Measurements from ENCODE around the gene SHLD1.
A peak's percentile ranks its signal among the peaks of the same experiment; 100 is the strongest.
"Not testable (repeated sequence)": the region's sequence is repeated elsewhere in the genome, so short reads cannot be mapped to it uniquely, and the experiment has no call there.

The SHLD1 gene

GRCh38 chr20:5781367-5781766, 31.2 kb downstream of the SHLD1 start:
- not testable (repeated sequence) for DNase-seq (ENCODE audit: low spot score)

GRCh38 chr20:5781798-5782750, 31.9 kb downstream of the SHLD1 start:
- DNase-seq (ENCODE audit: low spot score) = no peak

GRCh38 chr20:5784735-5785134, 34.5 kb downstream of the SHLD1 start:
- DNase-seq (ENCODE audit: low spot score) = no peak

- DNase-seq (ENCODE audit: low spot score) = no peak
Measured at GRCh38 chr20:5785146-5785545, 34.9 kb downstream of the SHLD1 start.

- no peak for DNase-seq (ENCODE audit: low spot score)
Measured at GRCh38 chr20:5786930-5787795, 37.0 kb downstream of the SHLD1 start.

- no peak for DNase-seq (ENCODE audit: low spot score)
Measured at GRCh38 chr20:5787796-5788165, 37.6 kb downstream of the SHLD1 start.

- DNase-seq (ENCODE audit: low spot score) = peak; percentile 88
Measured at GRCh38 chr20:5788385-5788895, 38.2 kb downstream of the SHLD1 start.

- DNase-seq (ENCODE audit: low spot score) = no peak
Measured at GRCh38 chr20:5789827-5790226, 39.6 kb downstream of the SHLD1 start.

- DNase-seq (ENCODE audit: low spot score) = no peak
Measured at GRCh38 chr20:5793916-5794315, 43.7 kb downstream of the SHLD1 start.

GRCh38 chr20:5796331-5797040, 46.3 kb downstream of the SHLD1 start:
- no peak for DNase-seq (ENCODE audit: low spot score)

- DNase-seq (ENCODE audit: low spot score) = no peak
Measured at GRCh38 chr20:5797165-5797564, 47.0 kb downstream of the SHLD1 start.

- DNase-seq (ENCODE audit: low spot score) = no peak
Measured at GRCh38 chr20:5797843-5798462, 47.8 kb downstream of the SHLD1 start.

- DNase-seq (ENCODE audit: low spot score) = not testable (repeated sequence)
Measured at GRCh38 chr20:5803754-5804303, 53.6 kb downstream of the SHLD1 start.

- no peak for DNase-seq (ENCODE audit: low spot score)
Measured at GRCh38 chr20:5806457-5807263, 56.5 kb downstream of the SHLD1 start.

GRCh38 chr20:5807431-5807830, 57.2 kb downstream of the SHLD1 start:
- DNase-seq (ENCODE audit: low spot score) = no peak

- DNase-seq (ENCODE audit: low spot score) = no peak
Measured at GRCh38 chr20:5808901-5809300, 58.7 kb downstream of the SHLD1 start.

- no peak for DNase-seq (ENCODE audit: low spot score)
Measured at GRCh38 chr20:5809495-5809894, 59.3 kb downstream of the SHLD1 start.

GRCh38 chr20:5810800-5811422, 60.7 kb downstream of the SHLD1 start:
- no peak for DNase-seq (ENCODE audit: low spot score)

- no peak for DNase-seq (ENCODE audit: low spot score)
Measured at GRCh38 chr20:5811746-5812145, 61.5 kb downstream of the SHLD1 start.

GRCh38 chr20:5818346-5818681, 68.1 kb downstream of the SHLD1 start:
- no peak for DNase-seq (ENCODE audit: low spot score)

Data from activated CD4-positive, alpha-beta T cell treated with anti-CD3 and anti-CD28 coated beads, Interleukin-2, Interleukin-4, amounts not matched to agents 100 ng/mL and 50 ng/mL, durations not matched to agents 16 hours and 8 hours (primary cell).